ENCODE results near the gene MOB2. TPM values are rescaled to one million over a fixed set of nuclear protein-coding genes. Genes with fewer than 3 reads are reported as not detected.

The MOB2 gene
- total RNA-seq, 1 experiment from 2014 or later, result 22.7 TPM

- peaks cover 0 to 8% (median 6%) of the 10 kb centered on the region in 3 experiments; a peak in 3 of 7 replicates for H3K36me3 Mint-ChIP-seq (ENCODE audit: insufficient read depth in 1 of 3, low read depth in 3 of 3)
- no peaks in the 10 kb centered on the region for H3K27me3 ChIP-seq (ENCODE audit: insufficient read depth, low read length)
- H3K4me3 Mint-ChIP-seq, result no peak overlapping the region
Observed at GRCh38 chr11:1456176-1456575, 30.4 kb downstream of the MOB2 start.

More at GRCh38 chr11:1456176-1456575, 30.4 kb downstream of the MOB2 start:
- Histone ChIP-seq H4K91ac (ENCODE audit: insufficient read length, low read depth, low read length) (no peak overlapping the region), H2BK15ac (ENCODE audit: low read depth, low read length) (no peak overlapping the region), H3K4me2 (ENCODE audit: insufficient read depth, insufficient read length, low read length) (no peak overlapping the region), H3K18ac (ENCODE audit: insufficient read length, low read depth, low read length) (no peak overlapping the region), H3K56ac (ENCODE audit: insufficient read length, low read depth, low read length) (no peak overlapping the region), H2AFZ (ENCODE audit: low read length) (no peak overlapping the region), H3K9ac (ENCODE audit: extremely low read depth, insufficient read length, low read length) (no peak overlapping the region), H2BK20ac (ENCODE audit: low read depth, low read length, poor library complexity, severe bottlenecking) (no peak overlapping the region), H2AK5ac (ENCODE audit: insufficient read length, low read length) (no peak overlapping the region), H3K4ac (ENCODE audit: low read depth, low read length) (no peak overlapping the region), H4K20me1 (ENCODE audit: control insufficient read depth, insufficient read depth, insufficient read length) (no peaks in the 10 kb centered on the region), H3K79me1 (ENCODE audit: insufficient read depth, low read depth, low read length, poor library complexity, severe bottlenecking) (no peaks in the 10 kb centered on the region), H3K14ac (ENCODE audit: insufficient read depth, low read length) (no peak overlapping the region; the same call in 1 of the 2 replicates), H3K23ac (ENCODE audit: insufficient read length, low read depth, low read length) (no peak overlapping the region), H3K9me3 (ENCODE audit: control insufficient read depth, low read depth, low read length) (no peaks in the 10 kb centered on the region), H2BK120ac (ENCODE audit: low read depth, low read length, poor library complexity, severe bottlenecking) (no peak overlapping the region), H2BK12ac (ENCODE audit: insufficient read length, low read depth, low read length) (no peak overlapping the region), H3K4me1 (ENCODE audit: insufficient read depth, low read length) (no peaks in the 10 kb centered on the region), H4K8ac (replicated peaks; ENCODE audit: insufficient read length, low read depth, low read length) (no peak overlapping the region), H3T11ph (ENCODE audit: low read length) (no peak overlapping the region), H4K5ac (ENCODE audit: insufficient read length, low read depth, low read length) (no peak overlapping the region), H3K23me2 (ENCODE audit: insufficient read length, low read depth, low read length, poor library complexity, severe bottlenecking) (no peaks in the 10 kb centered on the region), H3K79me2 (ENCODE audit: insufficient read depth, low read length) (no peaks in the 10 kb centered on the region), H3K27ac (ENCODE audit: insufficient read length, low read depth, low read length) (no peak overlapping the region), H2BK5ac (ENCODE audit: insufficient read length, low read length) (no peak overlapping the region)
- no peak for DNase-seq
- WGBS (ENCODE audit: extremely low coverage, insufficient read length, low lambda C conversion rate), result no CpG with 5 or more reads among the region's 22 CpGs
- Mint-ChIP-seq H3K4me1 (peaks cover 0 to 10% of the 10 kb centered on the region in 2 experiments; a peak in 2 of 4 replicates), H3K27me3 (ENCODE audit: low read depth) (no peaks in the 10 kb centered on the region), H3K9me3 (no peaks in the 10 kb centered on the region), H3K27ac (no peak overlapping the region)
- TF ChIP-seq CTCF (conservative IDR thresholded peaks at IDR 0.05), result no peak
